Fibroblast of upper back skin (primary cell): ENCODE measurements around the gene FAM181A.
A peak's percentile ranks its signal among the peaks of the same experiment; 100 is the strongest.

Source experiments
- DNase-seq: peaks from one replicate; pipeline ENCODE4 v3.0.0-alpha.2; 2013

The FAM181A gene

GRCh38 chr14:93930296-93930988, 3.3 kb downstream of the FAM181A start:
- no peak for DNase-seq

DNA sequence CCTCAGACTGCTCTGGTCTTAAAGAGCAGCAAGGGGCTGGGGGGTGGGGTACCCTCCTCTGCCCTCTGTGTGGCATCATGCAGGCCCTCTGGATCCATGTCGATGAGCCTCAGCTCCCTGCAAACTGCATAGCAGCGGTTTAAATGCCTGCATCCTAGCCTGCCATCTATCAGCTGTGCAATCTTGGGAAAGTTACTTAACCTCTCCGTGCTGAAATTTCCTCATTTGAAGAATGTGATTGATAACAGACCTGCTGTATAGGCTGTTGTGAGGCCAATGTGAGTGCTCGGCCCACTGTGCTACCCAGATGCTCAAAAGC, 3.8 kb downstream of the FAM181A start:
- DNase-seq = no peak

- DNase-seq = no peak
Observed at GRCh38 chr14:93932642-93933041, 5.5 kb downstream of the FAM181A start.

DNA sequence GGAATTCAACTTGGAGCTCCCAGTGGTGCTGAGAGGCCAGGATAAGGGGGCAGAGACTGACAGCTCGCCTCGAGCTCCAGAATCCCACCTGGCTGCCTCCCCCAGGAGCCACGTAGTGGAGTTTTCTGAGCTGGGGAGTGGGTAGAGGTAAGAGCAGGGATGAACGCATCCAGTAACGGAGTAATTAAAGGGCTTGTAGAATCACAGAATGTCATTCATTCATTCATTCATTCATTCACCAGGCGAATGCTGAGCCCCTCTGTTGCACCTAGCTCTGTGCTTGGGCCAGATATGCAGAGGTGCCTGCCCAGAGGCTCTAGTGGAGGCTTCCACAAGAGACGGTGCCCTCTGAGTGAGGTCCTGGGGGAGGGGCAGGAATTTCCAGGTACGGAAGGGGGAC, 8.1 kb downstream of the FAM181A start:
- DNase-seq = no peak

- DNase-seq = no peak
Observed at GRCh38 chr14:93936245-93936644, 9.1 kb downstream of the FAM181A start.

- no peak for DNase-seq
Observed at GRCh38 chr14:93936926-93937325, 9.8 kb downstream of the FAM181A start.

- DNase-seq = no peak
Observed at GRCh38 chr14:93937519-93937918, 10.4 kb downstream of the FAM181A start.

DNA sequence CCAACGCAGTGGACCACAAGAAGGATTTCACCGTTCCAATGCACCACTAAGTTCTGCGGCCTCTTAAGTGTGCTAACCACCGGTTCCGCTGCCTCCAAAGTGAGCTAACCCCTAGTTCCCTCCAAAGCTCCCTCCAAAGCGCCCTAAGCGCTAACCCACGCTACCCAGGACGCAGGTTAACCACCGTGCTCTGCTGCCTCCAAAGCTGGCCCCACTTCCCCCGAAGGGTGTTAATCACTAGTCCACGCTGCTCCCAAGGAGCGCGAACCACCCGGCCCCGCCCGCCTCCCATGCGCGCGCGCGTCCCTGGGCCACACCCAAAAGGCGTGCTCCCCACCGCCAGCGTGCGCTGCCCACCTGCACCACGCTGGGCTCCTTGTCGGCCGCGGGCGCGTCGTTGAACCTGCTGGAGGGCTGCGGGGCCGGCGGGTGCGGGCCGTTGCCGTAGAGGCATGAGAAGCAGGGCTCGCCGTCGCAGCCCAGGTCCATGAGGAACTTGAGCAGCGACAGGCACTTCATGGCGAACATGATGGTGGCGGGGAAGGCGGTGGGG, 11.7 kb downstream of the FAM181A start:
- no peak for DNase-seq

- peak; percentile 56 for DNase-seq
Observed at GRCh38 chr14:93939304-93940229, 12.4 kb downstream of the FAM181A start.

DNA sequence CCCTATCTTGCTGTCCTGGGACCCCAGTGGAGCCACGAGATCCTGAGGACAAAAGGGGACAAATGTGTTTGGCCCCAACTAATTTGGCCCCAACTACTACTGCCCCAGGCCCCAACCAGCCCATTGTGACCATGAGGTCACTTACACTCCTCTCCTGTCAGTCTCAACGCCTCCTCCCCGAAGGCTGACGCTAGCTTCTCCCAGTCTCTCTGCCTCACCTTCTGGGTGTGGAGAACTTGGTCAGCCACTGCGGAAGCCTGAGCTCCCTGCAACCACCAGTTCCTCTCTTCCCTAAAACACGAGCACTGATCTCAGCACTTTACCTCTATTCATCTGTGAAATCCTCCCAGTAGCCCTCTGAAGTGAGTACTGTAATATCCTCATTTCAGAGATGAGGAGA, 13.3 kb downstream of the FAM181A start:
- DNase-seq = no peak

DNA sequence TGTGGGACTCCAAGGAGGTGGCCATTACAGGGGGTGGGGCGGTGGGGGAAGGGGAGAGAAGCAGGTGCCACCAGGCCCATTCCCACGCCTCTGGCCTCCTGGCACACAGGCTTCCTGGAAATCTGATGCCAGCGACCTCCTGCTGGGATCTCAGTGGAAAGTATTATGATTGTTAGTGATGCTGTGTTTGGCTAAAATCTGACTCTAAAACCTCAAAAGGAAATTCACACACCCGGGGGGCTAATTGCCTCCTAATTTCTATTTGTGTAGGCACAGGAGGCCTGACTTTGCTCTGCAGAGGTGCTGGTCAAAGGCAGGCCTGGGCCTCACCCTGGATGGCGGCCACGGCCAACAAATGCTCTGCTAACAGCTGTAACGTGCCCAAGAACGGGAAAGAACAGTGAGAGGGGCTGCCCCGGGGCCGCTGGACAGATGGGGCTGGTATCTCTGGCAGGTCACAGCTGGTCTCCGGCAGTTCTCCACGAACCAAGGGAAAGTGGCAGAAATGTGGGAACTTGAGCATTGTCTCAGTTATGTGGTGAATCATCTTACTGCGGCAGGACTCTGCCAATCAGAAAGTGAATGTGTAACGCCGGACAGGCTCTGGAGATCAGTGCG, 14.3 kb downstream of the FAM181A start:
- DNase-seq = peak; percentile 40

DNA sequence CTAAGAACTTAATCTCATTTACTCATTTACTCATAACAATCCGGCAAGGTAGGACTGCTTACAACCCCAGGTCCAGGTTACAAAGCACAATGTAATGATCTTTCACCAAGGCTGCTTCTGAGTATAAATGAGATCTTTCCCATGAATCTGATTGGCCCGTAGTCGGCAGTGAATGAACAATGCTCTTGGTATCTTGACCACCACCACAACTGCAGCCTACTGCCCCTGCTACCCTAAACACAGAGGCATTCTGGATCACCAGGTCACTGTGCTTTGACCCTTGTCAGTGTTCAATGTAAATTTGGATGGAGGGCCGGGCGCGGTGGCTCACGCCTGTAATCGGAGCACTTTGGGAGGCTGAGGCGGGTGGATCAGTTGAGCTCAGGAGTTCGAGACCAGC, 15.9 kb downstream of the FAM181A start:
- DNase-seq = no peak

DNA sequence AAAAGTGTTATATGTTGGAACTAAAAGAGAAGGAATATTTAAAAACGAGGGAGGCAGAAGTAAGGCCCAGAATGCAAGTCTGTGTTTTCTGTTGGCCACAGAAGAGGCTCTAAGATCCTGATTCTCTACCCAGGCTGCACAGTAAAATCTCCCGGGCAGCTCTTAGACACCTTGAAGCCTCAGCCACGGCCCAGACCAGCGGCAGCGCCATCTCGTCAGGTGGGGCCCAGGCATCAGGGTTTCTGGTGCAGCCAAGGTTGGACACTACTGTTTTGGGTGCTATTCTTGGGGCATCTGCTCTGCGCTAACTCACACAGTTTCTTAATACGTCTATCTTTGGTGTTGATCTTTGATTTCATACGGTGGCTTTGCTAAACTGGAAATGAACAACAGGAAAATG, 16.8 kb downstream of the FAM181A start:
- no peak for DNase-seq

- DNase-seq = no peak
Observed at GRCh38 chr14:93944348-93945069, 17.4 kb downstream of the FAM181A start.

GRCh38 chr14:93945070-93945399, 17.9 kb downstream of the FAM181A start:
- DNase-seq = no peak

- no peak for DNase-seq
Observed at GRCh38 chr14:93946104-93946503, 19.0 kb downstream of the FAM181A start.

DNA sequence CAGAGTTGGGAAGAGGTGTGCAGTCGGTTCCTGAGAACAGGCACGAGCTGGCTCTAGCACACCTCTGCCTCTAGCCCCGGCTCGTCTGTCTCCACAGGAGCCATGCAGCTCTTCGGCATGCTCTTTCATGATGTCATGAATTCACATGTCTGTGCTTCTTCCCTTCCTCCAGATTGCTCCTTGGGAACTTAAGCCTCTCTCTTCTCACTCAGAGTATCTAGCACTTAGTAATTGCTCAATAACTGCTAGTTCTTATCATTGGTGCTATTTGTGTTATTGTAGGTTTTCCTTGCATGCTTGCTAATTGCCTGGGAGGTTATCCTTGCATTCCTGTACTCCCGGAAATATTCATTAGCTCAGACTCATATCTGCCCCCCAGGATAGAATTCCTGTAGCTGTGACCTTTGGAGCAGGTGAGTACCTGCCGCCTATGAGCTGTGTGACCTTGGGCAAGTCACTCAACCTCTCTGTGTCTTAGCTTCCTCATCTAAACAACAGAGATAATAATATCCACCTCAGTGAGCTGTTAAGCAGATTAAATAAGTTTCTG, 19.5 kb downstream of the FAM181A start:
- no peak for DNase-seq

DNA sequence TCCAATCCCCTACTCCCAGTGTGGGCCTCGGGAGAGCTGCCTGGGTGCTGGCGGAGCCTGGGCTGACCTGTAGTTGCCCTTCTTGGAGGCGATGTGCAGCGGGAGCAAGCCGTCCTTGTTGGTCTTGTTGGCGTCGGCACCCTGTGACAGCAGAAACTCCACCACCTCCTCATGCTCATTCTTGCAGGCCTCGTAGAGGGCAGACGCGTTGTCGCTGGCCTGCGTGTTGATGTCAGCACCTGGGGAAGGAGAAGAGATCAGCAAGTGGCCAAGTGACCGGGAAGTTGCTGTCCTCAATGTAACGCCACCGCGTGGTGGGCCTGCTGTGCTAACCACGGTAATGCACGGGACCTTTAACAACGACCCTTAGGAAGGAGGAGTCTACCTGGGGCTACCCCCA, 20.1 kb downstream of the FAM181A start:
- DNase-seq = no peak

- DNase-seq = no peak
Observed at GRCh38 chr14:93949511-93950075, 22.4 kb downstream of the FAM181A start.

DNA sequence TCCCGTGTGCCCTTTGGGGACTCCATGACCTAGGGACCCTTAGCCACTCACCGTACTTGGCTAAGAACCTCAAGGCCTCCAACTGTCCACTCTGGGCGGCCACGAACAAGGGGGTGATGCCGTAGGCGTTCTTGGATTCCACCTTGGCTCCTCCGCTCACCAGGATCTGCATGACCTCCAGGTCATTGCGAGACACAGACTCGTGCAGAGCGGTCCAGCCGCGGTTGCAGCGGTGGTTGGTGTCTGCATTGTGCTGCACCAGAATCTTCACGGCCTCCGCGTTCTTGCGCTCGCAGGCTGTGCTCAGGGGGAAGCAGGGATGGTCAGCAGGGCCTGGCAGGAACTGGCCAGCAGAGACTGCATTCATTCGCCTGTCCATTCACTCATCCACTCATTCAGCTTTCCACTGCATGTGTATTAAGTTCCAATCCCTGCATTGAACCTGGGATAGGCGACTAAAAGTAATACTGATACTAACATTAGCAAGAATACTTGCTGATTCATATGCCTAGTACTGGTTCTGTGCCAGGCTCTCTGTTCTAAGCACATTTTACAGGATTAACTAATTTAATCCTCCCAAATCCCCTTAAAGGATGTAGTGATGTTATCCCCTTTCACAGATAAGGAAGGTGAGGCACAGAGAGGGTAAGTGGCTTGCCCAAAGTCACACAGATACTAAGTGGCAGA, 23.9 kb downstream of the FAM181A start:
- DNase-seq = no peak

- no peak for DNase-seq
Observed at GRCh38 chr14:93951635-93952540, 24.7 kb downstream of the FAM181A start.
